OCI-LY1 (cell line): ENCODE data around the gene KRTAP5-3.
"Not testable (repeated sequence)": the region's sequence is repeated elsewhere in the genome, so short reads cannot be mapped to it uniquely, and the experiment has no call there.

Experiments
- H2AFZ ChIP-seq: fragments of 200-600 bp; sonication (generic), shearing (Covaris generic); 2 replicates; pipeline ENCODE4 v1.6.0; 2014; ENCODE audit warnings: antibody characterized with exemption, mild to moderate bottlenecking, low read length
- H3F3A ChIP-seq: fragments of 200-600 bp; sonication (generic), shearing (Covaris generic); 2 replicates; pipeline ENCODE4 v1.6.0; 2014; ENCODE audit warnings: mild to moderate bottlenecking, antibody characterized with exemption, low read length, moderate library complexity; ENCODE audit not compliant: insufficient read depth
- H3K27ac ChIP-seq: fragments of 200-600 bp; sonication (generic); 2 replicates; pipeline ENCODE4 v1.5.1; 2014; ENCODE audit warnings: low read length, mixed run types, mild to moderate bottlenecking, low read depth; ENCODE audit not compliant: poor library complexity, severe bottlenecking
- H3K27me3 ChIP-seq: fragments of 200-600 bp; sonication (generic); 2 replicates; pipeline ENCODE4 v1.6.0; 2014; ENCODE audit warnings: antibody characterized with exemption, mild to moderate bottlenecking, low read length, moderate library complexity; ENCODE audit not compliant: insufficient read depth
- H3K36me3 ChIP-seq: fragments of 200-600 bp; sonication (generic); 2 replicates; pipeline ENCODE4 v1.6.1; 2014; ENCODE audit warnings: mild to moderate bottlenecking, antibody characterized with exemption, low read length, moderate library complexity, mixed read lengths; ENCODE audit not compliant: insufficient read depth
- H3K4me1 ChIP-seq: fragments of 200-600 bp; sonication (generic); 2 replicates; pipeline ENCODE4 v1.5.1; 2014; ENCODE audit warnings: mild to moderate bottlenecking, low read length, moderate library complexity; ENCODE audit not compliant: insufficient read depth, severe bottlenecking
- H3K4me2 ChIP-seq: fragments of 200-600 bp; sonication (generic), shearing (Covaris generic); 2 replicates; pipeline ENCODE4 v1.6.1; 2014; ENCODE audit warnings: low read length
- H3K4me3 ChIP-seq: fragments of 200-600 bp; sonication (generic); 2 replicates; pipeline ENCODE4 v1.5.1; 2014; ENCODE audit warnings: low read length, low read depth, mild to moderate bottlenecking, mixed read lengths; ENCODE audit not compliant: poor library complexity, severe bottlenecking
- H3K79me2 ChIP-seq: fragments of 200-600 bp; shearing (Covaris generic); 2 replicates; pipeline ENCODE4 v1.6.1; 2016; ENCODE audit warnings: mixed run types, low read length, mixed read lengths; ENCODE audit not compliant: insufficient read depth
- H3K9ac ChIP-seq: fragments of 200-600 bp; sonication (generic), shearing (Covaris generic); 2 replicates; pipeline ENCODE4 v1.6.1; 2014; ENCODE audit warnings: mild to moderate bottlenecking, low read length, mixed read lengths
- H3K9me2 ChIP-seq: fragments of 200-600 bp; sonication (generic), shearing (Covaris generic); 2 replicates; pipeline ENCODE4 v1.6.1; 2014; ENCODE audit warnings: low read depth, mild to moderate bottlenecking, low read length, mixed read lengths
- H3K9me3 ChIP-seq: fragments of 200-600 bp; shearing (Covaris generic); 2 replicates; pipeline ENCODE4 v1.6.1; 2014; ENCODE audit warnings: low read length, mixed read lengths
- H4K20me1 ChIP-seq: fragments of 200-600 bp; sonication (generic), shearing (Covaris generic); 2 replicates; pipeline ENCODE4 v1.6.0; 2016; ENCODE audit warnings: mild to moderate bottlenecking, low read length; ENCODE audit not compliant: insufficient read depth
- EZH2 ChIP-seq: fragments of 200-600 bp; sonication (generic), shearing (Covaris generic); IDR thresholded peaks from 2 replicates; pipeline ENCODE4 v1.8.0; 2017; ENCODE audit warnings: borderline replicate concordance, mixed run types, mild to moderate bottlenecking, antibody characterized with exemption, low read length, moderate library complexity, mixed read lengths
- TF ChIP-seq, protein P1 (sequence below): fragments of 200-600 bp; sonication (generic), shearing (Covaris generic); IDR thresholded peaks from 2 replicates; pipeline ENCODE4 v1.5.1; 2017; ENCODE audit warnings: mild to moderate bottlenecking, antibody characterized with exemption, low read length, moderate library complexity, mixed read lengths

The KRTAP5-3 gene

DNA sequence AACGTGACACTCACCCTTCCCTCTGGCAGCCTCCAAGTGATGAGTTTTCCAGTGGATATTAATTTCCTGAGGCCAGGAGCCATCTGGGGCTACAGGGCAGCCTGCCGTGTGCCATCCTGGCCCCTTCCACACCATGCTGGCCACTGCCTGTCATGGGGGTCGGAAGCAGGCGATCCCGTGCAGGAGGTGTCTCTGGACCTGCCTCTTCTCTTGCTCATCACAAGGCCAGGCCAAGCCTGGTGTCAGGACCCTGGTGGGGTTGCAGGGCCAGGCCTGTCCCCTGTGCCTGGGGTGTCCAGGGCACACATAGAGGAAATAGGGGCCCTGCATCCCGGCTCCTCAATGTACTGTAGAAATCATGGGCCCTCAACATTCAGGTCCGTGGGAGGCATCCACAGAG lies 3.6 kb downstream of the KRTAP5-3 start:
- H4K20me1 ChIP-seq: no peaks in the 10 kb centered on the region
- no peak overlapping the region for H3K27ac ChIP-seq
- H3K9ac ChIP-seq: no peak overlapping the region
- no peaks in the 10 kb centered on the region for H3K9me3 ChIP-seq
- no peak overlapping the region for H2AFZ ChIP-seq
- H3K4me3 ChIP-seq: no peak overlapping the region
- no peaks in the 10 kb centered on the region for H3K9me2 ChIP-seq
- no peaks in the 10 kb centered on the region for H3K27me3 ChIP-seq
- no peaks in the 10 kb centered on the region for H3F3A ChIP-seq
- no peak overlapping the region for H3K4me2 ChIP-seq
- peaks cover 4% of the 10 kb centered on the region for H3K4me1 ChIP-seq
- H3K36me3 ChIP-seq: no peaks in the 10 kb centered on the region
- TF ChIP-seq EZH2: no peak
- TF ChIP-seq, protein P1, sequence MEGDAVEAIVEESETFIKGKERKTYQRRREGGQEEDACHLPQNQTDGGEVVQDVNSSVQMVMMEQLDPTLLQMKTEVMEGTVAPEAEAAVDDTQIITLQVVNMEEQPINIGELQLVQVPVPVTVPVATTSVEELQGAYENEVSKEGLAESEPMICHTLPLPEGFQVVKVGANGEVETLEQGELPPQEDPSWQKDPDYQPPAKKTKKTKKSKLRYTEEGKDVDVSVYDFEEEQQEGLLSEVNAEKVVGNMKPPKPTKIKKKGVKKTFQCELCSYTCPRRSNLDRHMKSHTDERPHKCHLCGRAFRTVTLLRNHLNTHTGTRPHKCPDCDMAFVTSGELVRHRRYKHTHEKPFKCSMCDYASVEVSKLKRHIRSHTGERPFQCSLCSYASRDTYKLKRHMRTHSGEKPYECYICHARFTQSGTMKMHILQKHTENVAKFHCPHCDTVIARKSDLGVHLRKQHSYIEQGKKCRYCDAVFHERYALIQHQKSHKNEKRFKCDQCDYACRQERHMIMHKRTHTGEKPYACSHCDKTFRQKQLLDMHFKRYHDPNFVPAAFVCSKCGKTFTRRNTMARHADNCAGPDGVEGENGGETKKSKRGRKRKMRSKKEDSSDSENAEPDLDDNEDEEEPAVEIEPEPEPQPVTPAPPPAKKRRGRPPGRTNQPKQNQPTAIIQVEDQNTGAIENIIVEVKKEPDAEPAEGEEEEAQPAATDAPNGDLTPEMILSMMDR: no peak
- no peaks in the 10 kb centered on the region for H3K79me2 ChIP-seq

DNA sequence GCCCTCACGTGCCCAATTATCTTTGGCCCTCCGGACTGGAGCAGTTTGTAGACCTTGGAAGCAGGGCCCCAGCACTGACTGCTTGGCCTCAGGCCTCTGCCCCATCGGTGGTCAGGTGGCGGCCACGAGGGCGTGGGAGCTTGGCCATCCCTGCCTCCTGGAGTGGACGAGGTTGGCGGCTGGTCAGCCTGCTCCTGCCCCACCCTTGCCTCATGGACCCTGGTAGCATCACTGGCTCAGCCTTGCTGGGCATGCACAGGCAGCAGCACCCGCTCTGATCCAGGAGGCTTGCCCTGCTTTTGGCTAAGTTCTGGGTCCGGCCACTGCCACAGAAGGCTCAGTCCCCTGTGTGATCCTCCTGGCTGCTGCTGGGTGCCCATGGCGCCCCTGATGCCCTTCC lies 4.1 kb downstream of the KRTAP5-3 start:
- H3F3A ChIP-seq: no peaks in the 10 kb centered on the region
- no peak for TF ChIP-seq EZH2
- no peak overlapping the region for H3K27ac ChIP-seq
- no peaks in the 10 kb centered on the region for H3K9me3 ChIP-seq
- peaks cover 4% of the 10 kb centered on the region for H3K4me1 ChIP-seq
- no peaks in the 10 kb centered on the region for H3K27me3 ChIP-seq
- H3K36me3 ChIP-seq: no peaks in the 10 kb centered on the region
- no peaks in the 10 kb centered on the region for H4K20me1 ChIP-seq
- H3K9ac ChIP-seq: no peak overlapping the region
- H3K9me2 ChIP-seq: no peaks in the 10 kb centered on the region
- no peaks in the 10 kb centered on the region for H3K79me2 ChIP-seq
- H2AFZ ChIP-seq: no peak overlapping the region
- H3K4me3 ChIP-seq: no peak overlapping the region
- no peak overlapping the region for H3K4me2 ChIP-seq

DNA sequence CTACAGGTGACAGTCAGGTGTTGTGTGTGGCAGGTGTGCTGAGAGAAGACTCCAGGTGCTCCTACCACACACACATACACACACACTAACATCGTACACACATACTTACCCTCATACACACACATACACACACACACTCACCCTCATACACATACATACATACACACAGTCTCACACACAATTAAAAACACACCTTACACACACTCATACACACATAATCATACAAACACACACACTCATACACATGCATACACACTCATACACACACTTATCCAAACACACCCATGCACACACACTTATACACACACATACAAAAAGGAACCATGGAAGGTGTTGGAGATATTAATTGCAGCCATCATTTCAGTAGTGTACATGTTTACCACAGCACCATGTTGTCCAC lies 4.6 kb downstream of the KRTAP5-3 start:
- no peaks in the 10 kb centered on the region for H3K36me3 ChIP-seq
- H3K9me3 ChIP-seq: no peaks in the 10 kb centered on the region
- H3F3A ChIP-seq: no peaks in the 10 kb centered on the region
- no peaks in the 10 kb centered on the region for H3K9me2 ChIP-seq
- peaks cover 4% of the 10 kb centered on the region for H3K4me1 ChIP-seq
- no peaks in the 10 kb centered on the region for H3K79me2 ChIP-seq
- no peak overlapping the region for H2AFZ ChIP-seq
- no peak overlapping the region for H3K9ac ChIP-seq
- no peak overlapping the region for H3K27ac ChIP-seq
- H3K4me2 ChIP-seq: no peak overlapping the region
- no peak overlapping the region for H3K4me3 ChIP-seq
- TF ChIP-seq, protein P1: no peak
- no peak for TF ChIP-seq EZH2
- H3K27me3 ChIP-seq: no peaks in the 10 kb centered on the region
- no peaks in the 10 kb centered on the region for H4K20me1 ChIP-seq

DNA sequence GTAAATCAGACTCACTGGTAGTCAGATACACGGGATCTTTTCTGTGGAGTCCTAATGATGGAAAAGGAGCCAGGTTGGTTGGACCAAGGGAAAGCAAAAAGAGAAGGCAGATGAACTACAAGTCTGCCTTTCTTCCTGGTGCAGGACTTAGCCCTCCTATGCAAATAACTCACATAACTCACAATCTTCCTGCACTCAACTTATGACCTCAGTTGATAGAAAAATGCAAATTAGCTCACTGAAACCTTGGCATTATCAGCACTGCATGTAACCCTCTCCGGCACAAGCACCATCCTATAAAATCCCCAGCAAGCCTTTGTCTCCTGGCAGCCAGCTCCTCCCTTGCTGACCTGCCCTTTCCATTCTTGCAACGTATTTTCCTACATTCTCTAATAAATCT lies 6.6 kb downstream of the KRTAP5-3 start:
- H3K9me2 ChIP-seq, H3K4me2 ChIP-seq, H3K27me3 ChIP-seq, H3K79me2 ChIP-seq, H3F3A ChIP-seq, H3K9ac ChIP-seq, H3K36me3 ChIP-seq, H3K4me3 ChIP-seq, H4K20me1 ChIP-seq, H2AFZ ChIP-seq, H3K9me3 ChIP-seq, H3K4me1 ChIP-seq, H3K27ac ChIP-seq: not testable (repeated sequence)
